ENCODE data around the gene CHRNA10.

CHRNA10 gene

DNA sequence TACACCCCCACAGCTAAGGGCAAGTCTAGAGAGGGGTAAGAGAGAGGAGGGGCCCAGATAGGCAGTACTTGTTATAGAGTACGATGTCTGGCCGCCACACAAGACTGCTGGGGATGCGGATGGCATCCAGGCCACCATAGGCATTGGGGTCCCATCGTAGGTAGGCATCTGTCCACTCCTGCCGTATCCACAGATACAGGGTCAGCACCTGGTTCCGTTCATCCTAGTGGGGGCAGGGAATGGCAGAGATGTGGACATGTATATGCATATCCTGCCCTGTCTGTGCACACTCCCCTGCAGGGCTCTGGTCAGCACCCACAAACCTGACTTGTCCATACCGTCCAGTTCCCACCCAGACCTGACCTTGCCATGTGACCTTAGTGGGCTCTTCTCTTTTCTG lies 2.1 kb downstream of the CHRNA10 start:
- TF ChIP-seq, protein P1, sequence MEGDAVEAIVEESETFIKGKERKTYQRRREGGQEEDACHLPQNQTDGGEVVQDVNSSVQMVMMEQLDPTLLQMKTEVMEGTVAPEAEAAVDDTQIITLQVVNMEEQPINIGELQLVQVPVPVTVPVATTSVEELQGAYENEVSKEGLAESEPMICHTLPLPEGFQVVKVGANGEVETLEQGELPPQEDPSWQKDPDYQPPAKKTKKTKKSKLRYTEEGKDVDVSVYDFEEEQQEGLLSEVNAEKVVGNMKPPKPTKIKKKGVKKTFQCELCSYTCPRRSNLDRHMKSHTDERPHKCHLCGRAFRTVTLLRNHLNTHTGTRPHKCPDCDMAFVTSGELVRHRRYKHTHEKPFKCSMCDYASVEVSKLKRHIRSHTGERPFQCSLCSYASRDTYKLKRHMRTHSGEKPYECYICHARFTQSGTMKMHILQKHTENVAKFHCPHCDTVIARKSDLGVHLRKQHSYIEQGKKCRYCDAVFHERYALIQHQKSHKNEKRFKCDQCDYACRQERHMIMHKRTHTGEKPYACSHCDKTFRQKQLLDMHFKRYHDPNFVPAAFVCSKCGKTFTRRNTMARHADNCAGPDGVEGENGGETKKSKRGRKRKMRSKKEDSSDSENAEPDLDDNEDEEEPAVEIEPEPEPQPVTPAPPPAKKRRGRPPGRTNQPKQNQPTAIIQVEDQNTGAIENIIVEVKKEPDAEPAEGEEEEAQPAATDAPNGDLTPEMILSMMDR (IDR thresholded peaks at IDR 0.05; ENCODE audit: insufficient read depth, low read length, missing control alignments) = no peak
- ChIA-PET POLR2A (no interaction called here), CTCF (no interaction called here)
- no peak overlapping the region for H3K4me3 ChIP-seq (ENCODE audit: low read depth, low read length)
- no peak for DNase-seq (ENCODE audit: low read depth, low spot score)

DNA sequence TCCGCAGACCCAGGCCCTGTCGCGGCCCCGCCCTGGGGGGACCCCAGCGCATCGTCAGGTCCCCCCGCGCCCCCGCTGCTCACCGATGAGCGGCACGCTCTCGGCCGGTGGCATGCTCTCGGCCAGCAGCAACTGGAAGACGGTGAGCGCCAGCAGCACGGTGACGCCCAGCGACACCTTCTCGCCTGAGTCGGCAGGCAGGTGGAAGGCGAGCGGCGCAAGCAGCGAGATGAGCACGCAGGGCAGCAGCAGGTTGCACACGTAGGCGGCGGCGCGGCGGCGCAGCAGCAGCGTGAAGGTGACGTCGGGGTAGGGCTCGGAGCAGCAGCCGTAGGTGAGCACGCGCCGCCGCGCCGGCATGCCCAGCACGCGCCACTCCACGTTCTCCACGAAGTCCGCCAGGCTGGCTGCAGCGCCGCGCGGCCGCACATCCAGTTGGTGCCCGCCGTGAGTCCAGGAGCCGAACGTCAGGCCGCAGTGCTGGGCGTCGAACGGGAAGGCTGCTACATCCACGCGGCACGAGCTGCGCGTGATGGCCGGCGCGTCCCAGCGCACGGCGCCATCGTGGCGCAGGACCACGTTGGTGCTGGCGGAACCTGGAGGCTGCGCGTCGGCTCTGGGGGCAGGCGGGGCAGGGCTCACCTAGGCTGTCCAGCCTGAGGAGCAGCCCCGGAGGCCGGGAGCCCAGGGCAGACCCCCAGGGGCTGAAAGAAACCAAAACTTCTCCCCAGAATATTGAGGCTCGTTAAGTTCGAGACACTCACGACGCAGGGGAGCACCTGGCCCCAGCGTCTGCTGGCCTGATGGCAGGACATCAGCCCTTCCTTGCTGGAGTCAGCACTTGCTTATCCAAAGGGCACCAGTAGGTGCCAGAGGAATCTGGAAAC lies 3.8 kb downstream of the CHRNA10 start:
- no peak for DNase-seq (ENCODE audit: low read depth, low spot score)
- TF ChIP-seq, protein P1 (IDR thresholded peaks at IDR 0.05; ENCODE audit: insufficient read depth, low read length, missing control alignments) = no peak
- no peak overlapping the region for H3K4me3 ChIP-seq (ENCODE audit: low read depth, low read length)
- CTCF ChIA-PET = interaction anchor here (0.7 kb wide), 1 partner anchor 10 kb away, joined by 3 read pairs; no protein-coding TSS in a partner anchor
- POLR2A ChIA-PET = no interaction called here

DNA sequence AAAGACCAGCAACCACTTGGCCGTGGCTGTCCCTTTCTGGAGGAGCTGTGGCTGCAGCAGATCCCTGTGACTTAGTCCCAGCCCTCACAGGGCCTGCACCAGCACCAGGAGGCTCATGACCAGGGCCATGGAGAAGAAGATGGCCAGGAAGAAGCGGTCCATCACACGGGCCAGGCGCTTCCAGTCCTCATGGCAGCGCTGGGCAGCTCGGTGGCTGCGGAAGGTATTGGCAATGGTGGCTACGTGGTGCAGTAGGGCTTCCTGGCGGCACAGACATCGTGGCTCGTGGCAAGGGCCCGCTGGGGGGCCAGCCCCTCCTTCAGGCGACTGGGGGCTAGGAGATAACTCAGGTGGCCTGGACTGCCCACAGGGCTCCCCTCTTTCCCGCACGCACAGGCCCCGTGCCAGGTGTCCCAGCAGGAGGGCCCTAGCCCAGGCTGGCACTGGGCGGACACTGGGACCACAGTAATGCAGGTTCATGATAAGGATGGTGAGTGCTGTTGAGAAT lies 5.1 kb downstream of the CHRNA10 start:
- CTCF ChIA-PET = interaction anchor here (0.7 kb wide), 1 partner anchor 11 kb away, joined by 3 read pairs; no protein-coding TSS in a partner anchor
- DNase-seq (ENCODE audit: low read depth, low spot score) = no peak
- TF ChIP-seq, protein P1 (IDR thresholded peaks at IDR 0.05; ENCODE audit: insufficient read depth, low read length, missing control alignments) = no peak
- POLR2A ChIA-PET = no interaction called here
- no peak overlapping the region for H3K4me3 ChIP-seq (ENCODE audit: low read depth, low read length)

DNA sequence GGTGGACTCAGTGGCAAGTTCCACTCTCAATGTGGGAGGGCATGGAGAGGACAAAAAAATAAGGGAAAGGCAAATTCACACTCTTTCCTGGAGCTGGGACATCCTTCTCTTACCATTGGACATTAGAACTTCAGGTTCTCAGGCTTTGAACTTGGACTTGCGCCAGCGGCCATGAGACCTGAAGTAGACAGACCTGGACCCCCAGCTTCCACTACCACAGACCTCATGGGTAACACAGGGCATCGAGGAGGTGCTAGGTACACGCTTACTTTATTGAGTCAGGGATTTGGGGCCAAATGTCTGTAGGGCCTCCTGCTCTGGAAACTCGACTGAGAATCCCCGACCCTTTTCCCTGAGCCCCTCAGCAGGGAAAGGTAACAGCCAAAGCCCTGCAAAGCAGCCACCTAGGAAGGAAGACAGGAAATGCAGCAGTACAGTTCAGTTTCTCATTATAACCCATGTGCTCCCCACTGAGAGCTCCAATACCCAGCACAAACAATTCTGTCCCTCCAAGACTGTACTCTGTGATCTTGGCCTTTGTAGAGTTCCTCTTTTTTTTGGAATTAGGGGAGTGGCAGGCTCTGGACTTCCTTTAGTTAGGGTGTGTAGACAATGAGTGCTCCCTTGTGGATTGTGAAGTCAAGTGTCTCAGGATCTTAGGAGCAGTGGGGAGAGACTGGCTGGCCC lies 5.7 kb downstream of the CHRNA10 start:
- TF ChIP-seq, protein P1 (IDR thresholded peaks at IDR 0.05; ENCODE audit: insufficient read depth, low read length, missing control alignments) = no peak
- POLR2A ChIA-PET = no interaction called here
- no peak overlapping the region for H3K4me3 ChIP-seq (ENCODE audit: low read depth, low read length)
- DNase-seq (ENCODE audit: low read depth, low spot score) = no peak
- CTCF ChIA-PET = no interaction called here

DNA sequence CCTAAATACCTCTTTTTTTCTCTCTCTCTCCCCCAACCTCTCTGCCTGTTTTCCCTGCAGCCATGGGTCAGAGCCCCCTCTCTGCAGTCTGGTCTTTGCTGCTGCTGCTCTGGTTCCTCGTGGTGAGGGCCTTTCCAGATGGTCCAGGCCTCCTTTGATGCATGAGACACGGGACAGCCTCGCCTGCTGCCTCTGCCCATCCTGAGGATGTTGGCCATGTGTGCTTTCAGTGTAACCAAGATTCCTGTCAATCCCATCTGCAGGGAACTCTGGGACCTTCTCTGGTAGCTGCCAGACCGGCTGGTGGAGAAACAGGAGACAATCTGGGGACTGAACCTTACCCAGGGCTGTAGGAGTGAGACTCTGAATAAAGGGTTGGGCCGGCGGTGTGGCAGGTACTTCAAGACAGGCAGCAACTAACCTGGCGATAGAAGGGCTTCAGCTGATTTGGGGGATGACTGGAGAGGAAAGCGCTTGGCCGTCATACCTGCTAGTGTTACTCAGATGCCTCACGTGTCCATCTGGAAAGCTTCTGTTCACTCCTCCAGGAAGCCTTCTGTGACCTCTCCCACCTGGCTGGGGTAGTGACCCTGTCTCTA lies 7.1 kb downstream of the CHRNA10 start:
- DNase-seq (ENCODE audit: low read depth, low spot score) = no peak
- CTCF ChIA-PET = interaction anchor here (1.0 kb wide), 1 partner anchor 54 kb away, joined by 3 read pairs; no protein-coding TSS in a partner anchor
- POLR2A ChIA-PET = no interaction called here
- H3K4me3 ChIP-seq (ENCODE audit: low read depth, low read length) = no peak overlapping the region
- TF ChIP-seq, protein P1 (IDR thresholded peaks at IDR 0.05; ENCODE audit: insufficient read depth, low read length, missing control alignments) = no peak

DNA sequence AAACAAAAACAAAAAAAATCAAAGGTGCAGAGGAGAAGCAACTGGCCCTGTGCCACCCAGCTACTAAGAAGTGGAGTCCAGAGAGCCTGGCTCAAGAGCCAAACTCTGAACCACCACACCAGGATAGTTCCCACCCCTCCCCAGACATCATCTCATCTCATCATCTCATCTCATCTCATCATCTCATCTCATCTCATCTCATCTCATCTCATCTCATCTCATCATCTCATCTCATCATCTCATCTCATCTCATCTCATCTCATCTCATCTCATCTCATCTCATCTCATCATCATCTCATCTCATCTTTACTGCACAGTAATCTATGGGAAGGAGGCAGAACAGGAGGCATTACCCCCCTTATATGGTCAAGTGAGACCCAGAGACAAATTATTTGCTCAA lies 8.3 kb downstream of the CHRNA10 start:
- TF ChIP-seq, protein P1 (IDR thresholded peaks at IDR 0.05; ENCODE audit: insufficient read depth, low read length, missing control alignments) = no peak
- DNase-seq (ENCODE audit: low read depth, low spot score) = no peak
- ChIA-PET CTCF (no interaction called here), POLR2A (no interaction called here)
- no peak overlapping the region for H3K4me3 ChIP-seq (ENCODE audit: low read depth, low read length)

Data from AG04449 (cell line).